K562 (cell line): ENCODE results near the gene TPO. TPM values are rescaled to one million over a fixed set of nuclear protein-coding genes. Genes with fewer than 3 reads are reported as not detected.

ENCODE experiments used
- ATAC-seq: fragments of 200-7000 bp; cut with Tn5 transposase; 3 replicates; pipeline ENCODE4 v1.9.1; 2020; ENCODE audit warnings: moderate library complexity
- BruUV-seq: library from RNA; stranded (reverse); fragments of 400-500 nt; replicated peaks from 2 replicates; lab custom pipeline; 2021; lab: Mats Ljungman, UMichigan
- CTCF ChIA-PET: fragments of 300-600 bp; formaldehyde crosslinking; extraction: SDS; loops from one replicate; lab custom pipeline; 2021; ENCODE audit warnings: low intra/inter-chr PET ratio; lab: Yijun Ruan, JAX
- POLR2A ChIA-PET: fragments of 300-600, 350-650 bp; sonication (Branson Sonifier 250); formaldehyde crosslinking; extraction: SDS; loops from one replicate; lab custom pipeline; 2021; ENCODE audit warnings: antibody characterized with exemption, inconsistent platforms; lab: Yijun Ruan, JAX
- DNase-seq, 4 experiments: peaks; one replicate each; pipeline versions ENCODE4 v3.0.0 to v3.0.0-alpha.2; 2011 to 2018; ENCODE audit warnings: low spot score in 3 of 4, mixed read lengths in 3 of 4; ENCODE audit errors: extremely low read depth in 1 of 4
- FAIRE-seq: peaks from 2 replicates; lab custom pipeline; 2011; peaks lifted over from hg19 to GRCh38; lab: Jason Lieb, UNC
- H2AFZ ChIP-seq: 2 replicates; pipeline ENCODE4 v1.6.0; 2011; ENCODE audit warnings: low read depth, low read length, control low read depth, inconsistent platforms
- H3K27ac ChIP-seq: fragments of 200-600 bp; 3 replicates; pipeline ENCODE4 v1.8.0; 2011; ENCODE audit warnings: low read depth, mild to moderate bottlenecking, control low read depth, inconsistent platforms, low read length, moderate library complexity, mixed read lengths; ENCODE audit errors: extremely low read depth
- H3K27me3 ChIP-seq, 2 experiments: fragments of 300-600 bp in 1 of 2; 2 replicates in 1 of 2; 3 replicates in 1 of 2; pipeline versions ENCODE4 v1.6.0 to v1.8.0; 2011; ENCODE audit warnings: inconsistent platforms in 2 of 2, low read length in 2 of 2, mild to moderate bottlenecking in 1 of 2, mixed read lengths in 1 of 2, moderate library complexity in 1 of 2; ENCODE audit not compliant: control insufficient read depth in 2 of 2, insufficient read depth in 2 of 2
- H3K36me3 ChIP-seq: fragments of 300-600 bp; 3 replicates; pipeline ENCODE4 v1.8.0; 2011; ENCODE audit warnings: mild to moderate bottlenecking, low read length, inconsistent platforms; ENCODE audit not compliant: control insufficient read depth, insufficient read depth
- H3K4me1 ChIP-seq, 2 experiments: fragments of 200-600 bp in 1 of 2; replicated peaks in 1 of 2; 2 replicates in 1 of 2; 3 replicates in 1 of 2; pipeline versions ENCODE4 v1.5.1 to v1.8.0; 2011; ENCODE audit warnings: inconsistent platforms in 2 of 2, low read length in 2 of 2, mild to moderate bottlenecking in 1 of 2, mixed read lengths in 1 of 2, moderate library complexity in 1 of 2; ENCODE audit not compliant: control insufficient read depth in 2 of 2, insufficient read depth in 2 of 2
- H3K4me2 ChIP-seq: 2 replicates; pipeline ENCODE4 v1.6.1; 2011; ENCODE audit warnings: low read length, control low read depth, inconsistent platforms, mixed read lengths; ENCODE audit not compliant: insufficient read depth
- H3K4me3 ChIP-seq: fragments of 200-600 bp; sonication (generic), shearing (Covaris generic); 2 replicates; pipeline ENCODE4 v1.5.1; 2016; ENCODE audit warnings: control low read depth, inconsistent platforms
- H3K79me2 ChIP-seq: fragments of 200-600 bp; 3 replicates; pipeline ENCODE4 v1.8.0; 2011; ENCODE audit warnings: low read length, inconsistent platforms; ENCODE audit not compliant: control insufficient read depth, insufficient read depth
- H3K9ac ChIP-seq, 2 experiments: 2 replicates each; pipeline versions ENCODE4 v1.6.0 to v1.6.1; 2011; ENCODE audit warnings: low read depth in 2 of 2, low read length in 2 of 2, control low read depth in 1 of 2, inconsistent platforms in 1 of 2, mild to moderate bottlenecking in 1 of 2, mixed read lengths in 1 of 2; ENCODE audit not compliant: insufficient read depth in 1 of 2
- H3K9me1 ChIP-seq: one replicate; pipeline ENCODE4 v1.6.0; 2011; ENCODE audit warnings: inconsistent platforms, mild to moderate bottlenecking, low read length, moderate library complexity; ENCODE audit not compliant: control insufficient read depth, insufficient read depth
- H3K9me3 ChIP-seq: replicated peaks from 2 replicates; pipeline ENCODE4 v1.5.1; 2011; ENCODE audit warnings: low read depth, low read length, inconsistent platforms; ENCODE audit not compliant: control insufficient read depth, insufficient read depth
- H4K20me1 ChIP-seq: replicated peaks from 2 replicates; pipeline ENCODE4 v1.6.1; 2011; ENCODE audit warnings: low read length, inconsistent platforms, mixed read lengths; ENCODE audit not compliant: control insufficient read depth, insufficient read depth
- EWSR1 ChIP-seq: fragments of 450-650 bp; IDR thresholded peaks from 2 replicates; pipeline ENCODE4 v1.6.1; 2018; ENCODE audit warnings: borderline replicate concordance, mild to moderate bottlenecking, low read depth, moderate library complexity; ENCODE audit not compliant: partially characterized antibody
- FUS ChIP-seq: fragments of 200-400 bp; formaldehyde crosslinking; optimal IDR thresholded peaks from 2 replicates; pipeline ENCODE3; 2017; ENCODE audit warnings: low read depth, low read length
- GABPB2 ChIP-seq: fragments of 250-450 bp; sonication (Bioruptor Pico); conservative IDR thresholded peaks from 2 replicates; pipeline ENCODE4 v1.5.1; 2021; ENCODE audit warnings: mild to moderate bottlenecking
- ILF3 ChIP-seq: fragments of 450-650 bp; IDR thresholded peaks from 2 replicates; pipeline ENCODE4 v1.6.1; 2018; ENCODE audit warnings: antibody characterized with exemption, mild to moderate bottlenecking, moderate library complexity, borderline replicate concordance
- MTA2 ChIP-seq: fragments of 450-650 bp; IDR thresholded peaks from 2 replicates; pipeline ENCODE4 v1.6.1; 2016; ENCODE audit warnings: low read depth
- NCOA6 ChIP-seq: fragments of 450-650 bp; IDR thresholded peaks from 2 replicates; pipeline ENCODE4 v1.6.1; 2017; ENCODE audit warnings: mild to moderate bottlenecking
- RCOR1 ChIP-seq, 2 experiments: IDR thresholded peaks; 2 replicates each; pipeline ENCODE4 v1.6.1; 2012; ENCODE audit warnings: low read depth in 2 of 2, low read length in 2 of 2, borderline replicate concordance in 1 of 2, improper control_type of control experiment in 1 of 2
- SRSF9 ChIP-seq: fragments of 200-400 bp; formaldehyde crosslinking; IDR thresholded peaks from 2 replicates; pipeline ENCODE4 v1.6.1; 2017; ENCODE audit warnings: low read depth, low read length, borderline replicate concordance
- TOE1 ChIP-seq, 2 experiments: fragments of 450-650 bp in 1 of 2; sonication (generic) in 1 of 2; formaldehyde crosslinking in 1 of 2; IDR thresholded peaks; 2 replicates each; pipeline versions ENCODE4 v1.7.1 to v1.8.0; 2016 to 2022; ENCODE audit warnings: borderline replicate concordance in 2 of 2, mild to moderate bottlenecking in 2 of 2, antibody characterized with exemption in 1 of 2, inconsistent platforms in 1 of 2, low read depth in 1 of 2, missing genetic modification reagents in 1 of 2, moderate library complexity in 1 of 2
- ZNF121 ChIP-seq: sonication (generic); formaldehyde crosslinking; conservative IDR thresholded peaks from 2 replicates; pipeline ENCODE4 v1.8.0; 2022; ENCODE audit warnings: missing genetic modification reagents
- WGBS: fragments of 100-300 bp; shearing (Covaris generic); methylation state at CpG from one replicate; pipeline ENCODE4 v1.1.6; 2016; ENCODE audit warnings: low coverage, mixed read lengths; ENCODE audit not compliant: insufficient coverage; ENCODE audit errors: missing lambda C conversion rate; 5-methylcytosine and 5-hydroxymethylcytosine counted together
- in situ Hi-C: fragments of 300-500 bp; cut with MboI; formaldehyde crosslinking; loops from 4 replicates; pipeline ENCODE4 v1.15.0; 2018; ENCODE audit warnings: inconsistent platforms, mixed read lengths
- intact Hi-C: fragments of 100-400 bp; cut with micrococcal nuclease; formaldehyde crosslinking; loops from 2 replicates; pipeline ENCODE4 v1.14.2; 2022
- polyA plus RNA-seq, 8 experiments: library from polyadenylated mRNA; depleted of rRNA in 4 of 8; stranded (reverse) in 5 of 8; unstranded in 3 of 8; fragments of >200 nt; fragmentation: Nextera tagmentation in 2 of 8; fragmentation: Illumina TruSeq in 1 of 8; extraction: Ambion mirVana in 2 of 8; extraction: Trizol in 1 of 8; gene quantifications; 2 replicates each; pipeline versions ENCODE4 v1.2.1 to v1.2.3, GENCODE V29; 2011 to 2014; ENCODE audit warnings: inconsistent platforms in 1 of 8, missing spikeins in 1 of 8
- total RNA-seq, 7 experiments: library from RNA; depleted of rRNA in 6 of 7; stranded (reverse); fragments of >200 nt in 6 of 7; fragmentation: Illumina TruSeq in 2 of 7; extraction: Trizol in 2 of 7; gene quantifications; 2 replicates each; pipeline versions ENCODE4 v1.2.1 to v1.2.3, GENCODE V29; 2011 to 2021; ENCODE audit warnings: low replicate concordance in 1 of 7
- TF ChIP-seq, protein P1 (sequence below): sonication (generic); formaldehyde crosslinking; IDR thresholded peaks from 2 replicates; pipeline ENCODE4 v1.9.0; 2022; ENCODE audit warnings: mild to moderate bottlenecking, missing genetic modification reagents
- TF ChIP-seq, protein P2 (sequence below): fragments of 450-650 bp; IDR thresholded peaks from 2 replicates; pipeline ENCODE4 v1.7.1; 2018; ENCODE audit warnings: mild to moderate bottlenecking, low read depth; ENCODE audit not compliant: partially characterized antibody
- TF ChIP-seq, protein P3 (sequence below): fragments of 250-450 bp; sonication (Bioruptor Pico); IDR thresholded peaks from 2 replicates; pipeline ENCODE4 v1.4.0; 2020; ENCODE audit warnings: borderline replicate concordance
- TF ChIP-seq, protein P4 (sequence below): fragments of 250-450 bp; sonication (Bioruptor Pico); IDR thresholded peaks from 2 replicates; pipeline ENCODE4 v1.5.0; 2020; ENCODE audit warnings: mild to moderate bottlenecking, borderline replicate concordance

TPO gene
- total and polyA plus RNA-seq, 9 of the 15 experiments (the other 6 are each of a cell fraction or from before 2014, with no cell fraction given) = not detected

DNA sequence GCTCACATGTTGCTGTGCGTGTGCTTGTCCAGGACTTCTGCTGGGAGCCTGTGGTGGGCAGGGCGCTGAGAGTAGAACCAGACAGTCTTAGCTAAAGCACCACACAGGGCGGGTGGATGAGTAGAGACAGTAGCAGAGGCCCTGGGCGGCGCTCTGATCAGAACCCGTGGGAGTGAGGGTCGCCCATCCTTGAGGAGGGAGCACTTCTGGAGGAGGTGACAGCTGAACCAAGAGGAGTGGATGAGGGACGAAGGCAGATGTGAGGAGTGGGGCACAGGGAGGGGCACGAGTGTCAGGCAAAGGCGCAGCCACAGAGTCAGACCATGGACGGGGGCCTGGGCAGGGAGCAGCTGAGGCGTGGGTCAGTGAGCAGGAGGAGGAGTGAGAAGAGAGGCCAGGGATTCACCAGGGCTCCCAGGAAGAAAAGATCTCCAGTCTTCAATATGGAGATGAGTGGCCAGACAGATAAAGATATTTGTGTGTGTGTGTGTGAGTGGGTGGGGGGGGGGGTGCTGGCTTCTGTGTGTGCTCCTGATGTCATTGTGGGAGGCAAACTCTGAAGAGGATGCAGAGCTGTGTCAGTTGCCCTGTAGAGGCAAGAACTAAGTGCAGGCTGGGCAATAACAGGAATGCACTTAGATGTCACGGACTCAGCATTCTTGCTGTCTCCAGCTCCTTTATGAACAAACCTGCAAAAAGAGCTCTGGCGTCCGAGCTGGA, 79.6 kb downstream of the TPO start:
- H3K9ac ChIP-seq = no peak overlapping the region
- H3K9me1 ChIP-seq = no peaks in the 10 kb centered on the region
- H3K36me3 ChIP-seq = no peaks in the 10 kb centered on the region
- intact Hi-C loops = no loop called here
- H2AFZ ChIP-seq = no peak overlapping the region
- in situ Hi-C loops = no loop called here
- no peak for DNase-seq
- no peaks in the 10 kb centered on the region for H4K20me1 ChIP-seq
- H3K27me3 ChIP-seq = peaks cover 2 to 55% of the 10 kb centered on the region in 2 experiments; a peak in 3 of 5 replicates
- BruUV-seq = no TSS peak
- no peaks in the 10 kb centered on the region for H3K4me1 ChIP-seq
- CTCF ChIA-PET = no interaction called here
- H3K4me3 ChIP-seq = no peak overlapping the region
- H3K27ac ChIP-seq = no peak overlapping the region
- no peaks in the 10 kb centered on the region for H3K79me2 ChIP-seq
- no peak overlapping the region for H3K4me2 ChIP-seq
- POLR2A ChIA-PET = interaction anchor here (0.6 kb wide), 1 partner anchor 18 kb away, joined by 4 read pairs; no protein-coding TSS in a partner anchor
- H3K9me3 ChIP-seq = no peaks in the 10 kb centered on the region
- FAIRE-seq = no peak
- ATAC-seq = no peak
- WGBS = 0% methylated on average over 9 of the region's 15 CpGs
- TF ChIP-seq, protein P1, sequence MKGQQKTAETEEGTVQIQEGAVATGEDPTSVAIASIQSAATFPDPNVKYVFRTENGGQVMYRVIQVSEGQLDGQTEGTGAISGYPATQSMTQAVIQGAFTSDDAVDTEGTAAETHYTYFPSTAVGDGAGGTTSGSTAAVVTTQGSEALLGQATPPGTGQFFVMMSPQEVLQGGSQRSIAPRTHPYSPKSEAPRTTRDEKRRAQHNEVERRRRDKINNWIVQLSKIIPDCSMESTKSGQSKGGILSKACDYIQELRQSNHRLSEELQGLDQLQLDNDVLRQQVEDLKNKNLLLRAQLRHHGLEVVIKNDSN (CRISPR knock-in tag) = no peak
- TF ChIP-seq, protein P2, sequence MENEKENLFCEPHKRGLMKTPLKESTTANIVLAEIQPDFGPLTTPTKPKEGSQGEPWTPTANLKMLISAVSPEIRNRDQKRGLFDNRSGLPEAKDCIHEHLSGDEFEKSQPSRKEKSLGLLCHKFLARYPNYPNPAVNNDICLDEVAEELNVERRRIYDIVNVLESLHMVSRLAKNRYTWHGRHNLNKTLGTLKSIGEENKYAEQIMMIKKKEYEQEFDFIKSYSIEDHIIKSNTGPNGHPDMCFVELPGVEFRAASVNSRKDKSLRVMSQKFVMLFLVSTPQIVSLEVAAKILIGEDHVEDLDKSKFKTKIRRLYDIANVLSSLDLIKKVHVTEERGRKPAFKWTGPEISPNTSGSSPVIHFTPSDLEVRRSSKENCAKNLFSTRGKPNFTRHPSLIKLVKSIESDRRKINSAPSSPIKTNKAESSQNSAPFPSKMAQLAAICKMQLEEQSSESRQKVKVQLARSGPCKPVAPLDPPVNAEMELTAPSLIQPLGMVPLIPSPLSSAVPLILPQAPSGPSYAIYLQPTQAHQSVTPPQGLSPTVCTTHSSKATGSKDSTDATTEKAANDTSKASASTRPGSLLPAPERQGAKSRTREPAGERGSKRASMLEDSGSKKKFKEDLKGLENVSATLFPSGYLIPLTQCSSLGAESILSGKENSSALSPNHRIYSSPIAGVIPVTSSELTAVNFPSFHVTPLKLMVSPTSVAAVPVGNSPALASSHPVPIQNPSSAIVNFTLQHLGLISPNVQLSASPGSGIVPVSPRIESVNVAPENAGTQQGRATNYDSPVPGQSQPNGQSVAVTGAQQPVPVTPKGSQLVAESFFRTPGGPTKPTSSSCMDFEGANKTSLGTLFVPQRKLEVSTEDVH = no peak
- TF ChIP-seq NCOA6 = no peak
- TF ChIP-seq, protein P3, sequence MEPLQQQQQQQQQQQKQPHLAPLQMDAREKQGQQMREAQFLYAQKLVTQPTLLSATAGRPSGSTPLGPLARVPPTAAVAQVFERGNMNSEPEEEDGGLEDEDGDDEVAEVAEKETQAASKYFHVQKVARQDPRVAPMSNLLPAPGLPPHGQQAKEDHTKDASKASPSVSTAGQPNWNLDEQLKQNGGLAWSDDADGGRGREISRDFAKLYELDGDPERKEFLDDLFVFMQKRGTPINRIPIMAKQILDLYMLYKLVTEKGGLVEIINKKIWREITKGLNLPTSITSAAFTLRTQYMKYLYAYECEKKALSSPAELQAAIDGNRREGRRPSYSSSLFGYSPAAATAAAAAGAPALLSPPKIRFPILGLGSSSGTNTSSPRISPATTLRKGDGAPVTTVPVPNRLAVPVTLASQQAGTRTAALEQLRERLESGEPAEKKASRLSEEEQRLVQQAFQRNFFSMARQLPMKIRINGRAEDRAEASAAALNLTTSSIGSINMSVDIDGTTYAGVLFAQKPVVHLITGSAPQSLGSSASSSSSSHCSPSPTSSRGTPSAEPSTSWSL = no peak
- TF ChIP-seq TOE1 (IDR thresholded peaks at IDR 0.05; ENCODE audit: borderline replicate concordance) = no peak
- no peak for TF ChIP-seq TOE1 (CRISPR knock-in tag; IDR thresholded peaks at IDR 0.05; ENCODE audit: borderline replicate concordance, low read depth)
- TF ChIP-seq FUS = no peak
- TF ChIP-seq ILF3 = no peak
- TF ChIP-seq, protein P4, sequence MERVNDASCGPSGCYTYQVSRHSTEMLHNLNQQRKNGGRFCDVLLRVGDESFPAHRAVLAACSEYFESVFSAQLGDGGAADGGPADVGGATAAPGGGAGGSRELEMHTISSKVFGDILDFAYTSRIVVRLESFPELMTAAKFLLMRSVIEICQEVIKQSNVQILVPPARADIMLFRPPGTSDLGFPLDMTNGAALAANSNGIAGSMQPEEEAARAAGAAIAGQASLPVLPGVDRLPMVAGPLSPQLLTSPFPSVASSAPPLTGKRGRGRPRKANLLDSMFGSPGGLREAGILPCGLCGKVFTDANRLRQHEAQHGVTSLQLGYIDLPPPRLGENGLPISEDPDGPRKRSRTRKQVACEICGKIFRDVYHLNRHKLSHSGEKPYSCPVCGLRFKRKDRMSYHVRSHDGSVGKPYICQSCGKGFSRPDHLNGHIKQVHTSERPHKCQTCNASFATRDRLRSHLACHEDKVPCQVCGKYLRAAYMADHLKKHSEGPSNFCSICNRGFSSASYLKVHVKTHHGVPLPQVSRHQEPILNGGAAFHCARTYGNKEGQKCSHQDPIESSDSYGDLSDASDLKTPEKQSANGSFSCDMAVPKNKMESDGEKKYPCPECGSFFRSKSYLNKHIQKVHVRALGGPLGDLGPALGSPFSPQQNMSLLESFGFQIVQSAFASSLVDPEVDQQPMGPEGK (CRISPR knock-in tag) = no peak
- TF ChIP-seq SRSF9 = no peak
- no peak for TF ChIP-seq GABPB2 (CRISPR knock-in tag)
- TF ChIP-seq RCOR1 (IDR thresholded peaks at IDR 0.05; ENCODE audit: borderline replicate concordance in 1 of 2, low read depth in 2 of 2, low read length in 2 of 2) = no peak
- no peak for TF ChIP-seq EWSR1
- no peak for TF ChIP-seq MTA2
- no peak for TF ChIP-seq ZNF121 (CRISPR knock-in tag)
